NCI-H1092 treated with DMSO at 0.1 percent for 48 hours (cell line): Measurements from ENCODE around the gene CHKA.
A peak's percentile ranks its signal among the peaks of the same experiment; 100 is the strongest.
"Not testable (repeated sequence)": the region's sequence is repeated elsewhere in the genome, so short reads cannot be mapped to it uniquely, and the experiment has no call there.

Source experiments
- DNase-seq: peaks from one replicate; lab custom pipeline; 2025; lab: John Stamatoyannopoulos, UW

The CHKA gene

GRCh38 chr11:68115285-68115684 lies 5.9 kb downstream of the CHKA start:
- no peak for DNase-seq

- no peak for DNase-seq
Measured at GRCh38 chr11:68113986-68114385, 7.2 kb downstream of the CHKA start.

DNA sequence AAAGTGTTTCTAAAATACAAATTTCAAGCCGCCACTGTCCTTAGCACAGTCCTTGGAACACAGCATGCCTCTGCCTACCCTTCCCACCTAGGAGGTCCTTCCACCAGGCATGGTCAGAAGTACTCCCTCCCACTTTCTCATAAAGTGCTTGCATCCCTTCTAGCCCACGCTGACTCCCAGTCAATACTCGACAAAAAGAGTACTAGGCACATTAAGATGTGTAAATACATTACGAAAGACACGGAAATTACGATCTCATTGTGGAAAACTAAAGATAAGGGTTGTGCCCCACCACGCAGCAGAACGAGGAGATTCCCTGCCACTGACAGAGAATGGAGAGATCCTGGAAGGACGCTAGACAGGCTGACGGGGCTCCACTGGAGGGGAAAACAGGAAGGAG lies 13.5 kb downstream of the CHKA start:
- no peak for DNase-seq

DNA sequence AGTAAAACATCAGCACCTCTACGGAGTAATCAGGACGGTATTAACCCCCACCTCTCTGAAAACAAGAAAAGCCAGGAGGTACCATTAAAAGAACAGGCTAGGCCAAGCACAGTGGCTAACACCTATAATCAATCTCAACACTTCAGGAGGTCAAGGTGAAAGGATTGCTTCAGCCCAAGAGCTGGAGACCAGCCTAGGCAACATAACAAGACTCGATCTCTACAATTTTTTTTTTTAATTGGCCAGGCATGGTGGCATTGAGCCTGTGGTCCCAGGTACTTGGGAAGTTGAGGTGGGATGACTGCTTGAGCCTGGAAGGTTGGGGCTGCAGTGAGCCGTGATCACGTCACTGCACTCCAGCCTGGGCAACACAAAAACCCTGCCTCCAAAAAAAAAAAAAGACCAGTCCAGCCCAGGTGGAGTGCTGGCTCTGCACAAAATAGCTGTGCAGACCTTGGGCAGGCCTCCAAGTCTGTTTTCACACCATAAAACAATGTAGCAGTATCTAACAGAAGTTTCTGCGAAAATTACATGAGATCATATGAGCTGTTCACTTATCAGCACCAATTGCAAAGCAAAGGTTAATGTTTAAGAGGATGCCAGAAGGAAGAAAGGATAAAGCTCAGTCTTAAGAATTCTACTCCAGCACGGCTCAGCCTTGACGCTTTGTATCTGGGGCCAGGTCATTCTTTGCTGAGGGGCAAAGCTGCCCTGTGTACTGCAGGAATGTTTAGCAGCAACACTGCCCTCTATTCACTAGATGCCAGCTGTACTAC lies 14.8 kb downstream of the CHKA start:
- no peak for DNase-seq

- peak; percentile 94 for DNase-seq
Measured at GRCh38 chr11:68099474-68100405, 21.4 kb downstream of the CHKA start.

GRCh38 chr11:68099057-68099456 lies 22.1 kb downstream of the CHKA start:
- DNase-seq, result peak; percentile 27

GRCh38 chr11:68096962-68097361 lies 24.2 kb downstream of the CHKA start:
- no peak for DNase-seq

DNA sequence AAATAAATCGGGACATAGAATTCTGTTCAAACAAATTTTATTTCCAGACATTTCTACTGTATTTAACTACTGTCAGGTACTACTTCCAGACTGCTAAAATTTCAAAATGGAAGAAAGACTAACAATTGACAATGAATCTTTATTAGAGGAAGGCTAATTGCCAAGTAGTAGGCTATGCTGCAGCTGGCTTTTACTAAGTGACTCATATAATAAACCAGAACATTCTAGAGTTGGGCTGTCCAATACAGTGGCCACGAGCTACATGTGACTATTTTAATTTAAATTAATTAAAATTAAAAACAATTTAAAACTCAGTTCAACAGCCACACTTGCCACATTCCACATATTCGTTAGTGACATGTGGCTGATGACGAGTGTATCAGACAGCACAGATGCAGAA lies 27.6 kb downstream of the CHKA start:
- DNase-seq, result no peak

- not testable (repeated sequence) for DNase-seq
Measured at GRCh38 chr11:68092946-68093345, 28.2 kb downstream of the CHKA start.

DNA sequence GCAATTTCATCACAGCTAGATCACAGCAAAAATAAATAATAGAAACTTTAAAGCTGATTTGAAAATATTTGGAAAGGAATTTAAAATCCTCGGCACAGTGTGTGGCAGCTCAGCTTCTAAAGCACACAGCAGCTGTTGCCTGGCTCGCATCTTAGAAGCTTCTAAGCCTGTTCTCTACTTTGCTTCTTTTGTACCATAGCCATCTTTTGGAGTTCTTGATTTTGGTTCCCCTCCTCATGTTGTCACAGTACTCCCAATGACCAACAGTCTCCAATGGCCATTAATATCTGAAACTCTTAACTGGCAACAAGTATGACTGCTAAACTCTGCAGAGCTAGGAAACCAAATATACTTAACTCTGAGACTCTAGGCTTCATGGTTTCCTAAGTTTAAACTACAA lies 28.8 kb downstream of the CHKA start:
- no peak for DNase-seq

GRCh38 chr11:68090706-68091105 lies 30.5 kb downstream of the CHKA start:
- DNase-seq, result no peak

DNA sequence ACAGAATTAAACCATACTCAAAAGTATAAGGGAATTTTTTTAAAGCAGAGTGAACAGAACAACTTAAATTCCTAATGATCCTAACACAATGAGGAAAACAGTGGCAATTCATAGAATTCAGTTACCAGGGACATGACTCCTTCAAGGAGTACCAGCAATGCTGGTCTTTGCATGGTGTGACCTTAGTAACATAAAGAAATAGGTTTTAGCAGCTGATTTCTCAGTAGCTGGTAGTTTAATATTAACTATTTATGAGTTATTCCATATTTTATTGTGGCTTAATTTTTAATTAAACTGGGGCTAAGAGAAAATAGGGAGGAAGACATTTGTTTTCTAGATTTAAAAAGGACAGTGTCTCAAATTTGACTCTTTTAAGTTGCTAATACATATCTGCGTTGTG lies 30.9 kb downstream of the CHKA start:
- DNase-seq, result no peak

GRCh38 chr11:68089679-68090078 lies 31.5 kb downstream of the CHKA start:
- DNase-seq, result no peak

GRCh38 chr11:68083517-68083916 lies 37.7 kb downstream of the CHKA start:
- DNase-seq, result no peak

GRCh38 chr11:68082481-68082880 lies 38.7 kb downstream of the CHKA start:
- no peak for DNase-seq

DNA sequence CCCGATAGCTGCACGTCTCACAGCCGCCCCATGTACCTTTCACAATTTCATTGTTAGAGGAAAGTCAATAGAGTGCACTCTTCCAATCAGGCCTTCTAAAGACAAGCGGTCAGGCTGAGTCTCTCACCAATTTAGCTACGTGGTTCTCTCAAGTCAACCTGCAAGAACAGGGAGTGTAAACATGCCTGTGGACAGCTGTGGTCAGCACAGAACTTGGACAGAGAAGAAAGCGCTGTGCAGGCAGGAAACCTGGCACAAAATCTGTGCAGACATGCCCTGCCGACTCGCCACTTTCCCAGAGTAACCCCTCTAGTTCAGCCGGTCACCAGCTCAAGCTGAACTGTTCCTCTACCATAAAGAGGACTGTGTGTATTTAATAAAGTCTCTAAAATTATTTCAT lies 39.5 kb downstream of the CHKA start:
- no peak for DNase-seq

DNA sequence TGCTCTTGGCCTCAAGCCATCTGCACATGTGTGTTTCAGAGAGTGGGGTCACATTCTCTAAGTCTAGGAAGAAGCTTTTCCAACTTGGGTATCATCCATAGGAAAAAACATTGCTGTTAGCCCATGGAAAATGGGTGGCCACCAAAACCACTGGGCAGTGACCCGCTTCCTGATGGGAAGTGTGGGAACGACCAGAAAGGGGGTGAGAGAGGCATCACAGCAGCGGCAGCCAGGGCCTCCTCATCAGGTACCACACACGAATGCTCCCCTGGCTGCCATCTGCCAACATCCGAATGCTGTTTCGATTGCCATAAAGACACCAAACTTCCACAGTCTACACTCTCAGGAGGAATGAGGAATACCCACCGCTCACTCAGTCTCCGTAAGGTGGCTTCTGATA lies 40.3 kb downstream of the CHKA start:
- DNase-seq, result no peak

GRCh38 chr11:68077617-68078582 lies 43.3 kb downstream of the CHKA start:
- no peak for DNase-seq

DNA sequence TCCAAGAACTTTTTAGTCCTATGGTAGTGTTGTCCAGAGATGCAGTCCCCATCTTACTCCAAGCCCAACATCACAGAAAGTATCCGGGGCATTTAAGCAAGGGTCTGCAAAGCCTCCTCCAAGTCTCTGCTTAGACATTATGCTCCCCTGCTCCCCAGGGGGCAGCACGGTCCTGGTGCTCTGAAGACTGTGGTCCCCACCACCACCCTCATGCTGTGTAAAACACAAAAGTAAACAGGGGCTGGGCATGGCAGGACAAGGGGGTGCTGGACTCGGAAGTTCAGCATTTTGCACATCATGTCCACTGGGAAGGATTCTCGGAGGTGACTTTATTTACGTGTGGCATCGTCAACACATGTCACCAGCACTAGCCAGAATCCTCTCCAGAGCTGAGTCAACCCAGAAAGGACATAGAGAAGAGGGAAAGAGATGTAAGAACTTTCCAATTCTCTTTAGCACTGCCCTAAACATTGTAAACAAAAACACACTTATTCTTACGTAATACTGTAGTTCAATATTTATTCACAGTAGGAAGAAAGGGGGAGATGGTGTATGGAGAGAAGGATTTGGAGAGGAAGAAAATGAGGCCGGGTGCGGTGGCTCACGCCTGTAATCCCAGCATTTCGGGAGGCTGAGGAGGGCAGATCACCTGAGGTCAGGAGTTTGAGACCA lies 44.7 kb downstream of the CHKA start:
- DNase-seq, result no peak

GRCh38 chr11:68074584-68075352 lies 46.4 kb downstream of the CHKA start:
- peak; percentile 26 for DNase-seq
